HG02885 (cell line): ENCODE results near the gene MAPK8.

Experiments
- ATAC-seq: cut with Tn5 transposase; IDR thresholded peaks from one replicate; pipeline ENCODE4 v1.9.1; 2021; ENCODE audit warnings: mild to moderate bottlenecking; ENCODE audit not compliant: unreplicated experiment, poor library complexity

Gene MAPK8

GRCh38 chr10:48456808-48457761 lies 150.6 kb downstream of the MAPK8 start:
- ATAC-seq, result peak; percentile 56

GRCh38 chr10:48457949-48458661 lies 151.6 kb downstream of the MAPK8 start:
- no peak for ATAC-seq

- no peak for ATAC-seq
Measured at GRCh38 chr10:48458662-48459048, 152.2 kb downstream of the MAPK8 start.

- ATAC-seq, result no peak
Measured at GRCh38 chr10:48459270-48460150, 153.0 kb downstream of the MAPK8 start.

- no peak for ATAC-seq
Measured at GRCh38 chr10:48460182-48460581, 153.7 kb downstream of the MAPK8 start.

- no peak for ATAC-seq
Measured at GRCh38 chr10:48461623-48462481, 155.4 kb downstream of the MAPK8 start.

- no peak for ATAC-seq
Measured at GRCh38 chr10:48462482-48463020, 156.1 kb downstream of the MAPK8 start.

GRCh38 chr10:48463318-48464003 lies 157.0 kb downstream of the MAPK8 start:
- no peak for ATAC-seq

- ATAC-seq, result no peak
Measured at GRCh38 chr10:48464121-48464870, 157.8 kb downstream of the MAPK8 start.

GRCh38 chr10:48464871-48465736 lies 158.6 kb downstream of the MAPK8 start:
- ATAC-seq, result no peak

- ATAC-seq, result no peak
Measured at GRCh38 chr10:48465860-48466521, 159.5 kb downstream of the MAPK8 start.

GRCh38 chr10:48466611-48467240 lies 160.2 kb downstream of the MAPK8 start:
- no peak for ATAC-seq

GRCh38 chr10:48467669-48468068 lies 161.2 kb downstream of the MAPK8 start:
- ATAC-seq, result no peak

- ATAC-seq, result no peak
Measured at GRCh38 chr10:48468130-48468790, 161.8 kb downstream of the MAPK8 start.

- ATAC-seq, result no peak
Measured at GRCh38 chr10:48468866-48469511, 162.5 kb downstream of the MAPK8 start.
